ENCODE measurements around the gene KDM6A. TPM values are rescaled to one million over a fixed set of nuclear protein-coding genes. Genes with fewer than 3 reads are reported as not detected.
A peak's percentile ranks its signal among the peaks of the same experiment; 100 is the strongest.

Gene KDM6A
- total RNA-seq, 1 donor from 2014 or later: 38.4 TPM

- no peaks in the 10 kb centered on the region for H3K27me3 Mint-ChIP-seq (ENCODE audit: unreplicated experiment)
- H3K4me1 Mint-ChIP-seq (ENCODE audit: unreplicated experiment): peaks cover 26% of the 10 kb centered on the region
- no peaks in the 10 kb centered on the region for H3K36me3 Mint-ChIP-seq (ENCODE audit: low read depth, unreplicated experiment)
- DNase-seq (ENCODE audit: low spot score): no peak
- TF ChIP-seq CTCF (IDR thresholded peaks at IDR 0.05; ENCODE audit: unreplicated experiment): no peak
- no peaks in the 10 kb centered on the region for H3K9me3 Mint-ChIP-seq (ENCODE audit: unreplicated experiment)
- peak overlapping the region; percentile 89 for H3K4me3 Mint-ChIP-seq (ENCODE audit: unreplicated experiment)
- peak overlapping the region; percentile 97 for H3K27ac Mint-ChIP-seq (ENCODE audit: unreplicated experiment)
Measured at GRCh38 chrX:44951572-44952067, 78.6 kb downstream of the KDM6A start.

GRCh38 chrX:44952329-44953027 is 79.5 kb downstream of the KDM6A start:
- no peak for TF ChIP-seq CTCF (IDR thresholded peaks at IDR 0.05; ENCODE audit: unreplicated experiment)
- Mint-ChIP-seq H3K27me3 (ENCODE audit: unreplicated experiment) (no peaks in the 10 kb centered on the region), H3K4me1 (ENCODE audit: unreplicated experiment) (peaks cover 26% of the 10 kb centered on the region), H3K27ac (ENCODE audit: unreplicated experiment) (peak overlapping the region; percentile 45), H3K36me3 (ENCODE audit: low read depth, unreplicated experiment) (no peaks in the 10 kb centered on the region), H3K9me3 (ENCODE audit: unreplicated experiment) (no peaks in the 10 kb centered on the region), H3K4me3 (ENCODE audit: unreplicated experiment) (peak overlapping the region; percentile 48)
- no peak for DNase-seq (ENCODE audit: low spot score)

- Mint-ChIP-seq H3K4me1 (ENCODE audit: unreplicated experiment) (peaks cover 23% of the 10 kb centered on the region), H3K27me3 (ENCODE audit: unreplicated experiment) (no peaks in the 10 kb centered on the region), H3K36me3 (ENCODE audit: low read depth, unreplicated experiment) (no peaks in the 10 kb centered on the region), H3K4me3 (ENCODE audit: unreplicated experiment) (no peak overlapping the region), H3K9me3 (ENCODE audit: unreplicated experiment) (no peaks in the 10 kb centered on the region), H3K27ac (ENCODE audit: unreplicated experiment) (peak overlapping the region; percentile 78)
- DNase-seq (ENCODE audit: low spot score): no peak
- no peak for TF ChIP-seq CTCF (IDR thresholded peaks at IDR 0.05; ENCODE audit: unreplicated experiment)
Measured at GRCh38 chrX:44953734-44954502, 80.9 kb downstream of the KDM6A start.

GRCh38 chrX:44954562-44954961 is 81.6 kb downstream of the KDM6A start:
- no peaks in the 10 kb centered on the region for H3K36me3 Mint-ChIP-seq (ENCODE audit: low read depth, unreplicated experiment)
- no peak for TF ChIP-seq CTCF (IDR thresholded peaks at IDR 0.05; ENCODE audit: unreplicated experiment)
- no peak for DNase-seq (ENCODE audit: low spot score)
- H3K4me3 Mint-ChIP-seq (ENCODE audit: unreplicated experiment): no peak overlapping the region
- H3K4me1 Mint-ChIP-seq (ENCODE audit: unreplicated experiment): peaks cover 23% of the 10 kb centered on the region
- no peaks in the 10 kb centered on the region for H3K9me3 Mint-ChIP-seq (ENCODE audit: unreplicated experiment)
- peak overlapping the region; percentile 78 for H3K27ac Mint-ChIP-seq (ENCODE audit: unreplicated experiment)
- H3K27me3 Mint-ChIP-seq (ENCODE audit: unreplicated experiment): no peaks in the 10 kb centered on the region

- Mint-ChIP-seq H3K4me3 (ENCODE audit: unreplicated experiment) (no peak overlapping the region), H3K36me3 (ENCODE audit: low read depth, unreplicated experiment) (peaks cover 1% of the 10 kb centered on the region), H3K27ac (ENCODE audit: unreplicated experiment) (no peak overlapping the region), H3K9me3 (ENCODE audit: unreplicated experiment) (no peaks in the 10 kb centered on the region), H3K4me1 (ENCODE audit: unreplicated experiment) (peaks cover 25% of the 10 kb centered on the region), H3K27me3 (ENCODE audit: unreplicated experiment) (no peaks in the 10 kb centered on the region)
- no peak for DNase-seq (ENCODE audit: low spot score)
- TF ChIP-seq CTCF (IDR thresholded peaks at IDR 0.05; ENCODE audit: unreplicated experiment): no peak
Measured at GRCh38 chrX:44957848-44958247, 84.9 kb downstream of the KDM6A start.

Measured in endothelial cell (in vitro differentiated cells).